Transverse colon (tissue), 4 donors: Measurements from ENCODE around the gene CDIPT. TPM values are rescaled to one million over a fixed set of nuclear protein-coding genes. Genes with fewer than 3 reads are reported as not detected.
"Not testable (repeated sequence)": the region's sequence is repeated elsewhere in the genome, so short reads cannot be mapped to it uniquely, and the experiment has no call there.

ENCODE experiments used
- DNase-seq: peaks from one replicate; pipeline ENCODE4 v3.0.0-alpha.2; 2019
- H3K27ac ChIP-seq, 4 donors: fragments of 200-600 bp; sonication (generic); 2 replicates each; pipeline ENCODE4 v1.5.1; 2016 to 2018; ENCODE audit warnings: inconsistent platforms in 4 of 4
- H3K27me3 ChIP-seq: fragments of 200-600 bp; sonication (generic); 2 replicates; pipeline ENCODE4 v1.5.1; 2017; ENCODE audit warnings: inconsistent platforms
- H3K36me3 ChIP-seq, 4 donors: fragments of 200-600 bp; sonication (generic); 2 replicates each; pipeline ENCODE4 v1.5.1; 2017 to 2019; ENCODE audit warnings: inconsistent platforms in 4 of 4
- H3K4me1 ChIP-seq, 4 donors: fragments of 200-600 bp; sonication (generic); 2 replicates each; pipeline ENCODE4 v1.5.1; 2017 to 2020; ENCODE audit warnings: inconsistent platforms in 4 of 4
- H3K4me3 ChIP-seq, 4 donors: fragments of 200-600 bp; sonication (generic); 1 replicate in 1 of 4; 2 replicates in 3 of 4; pipeline versions ENCODE4 v1.5.1 to v1.6.1; 2017 to 2019; ENCODE audit warnings: inconsistent platforms in 4 of 4
- H3K9me3 ChIP-seq, 2 donors: fragments of 200-600 bp; sonication (generic); 2 replicates each; pipeline ENCODE4 v1.5.1; 2017 to 2019; ENCODE audit warnings: inconsistent platforms in 2 of 2
- EP300 ChIP-seq: sonication (generic); formaldehyde crosslinking; IDR thresholded peaks from one replicate; pipeline ENCODE4 v1.6.1; 2017; ENCODE audit warnings: antibody characterized with exemption, low read depth
- POLR2A ChIP-seq: fragments of 450-650 bp; IDR thresholded peaks from one replicate; pipeline ENCODE4 v1.6.1; 2016; ENCODE audit warnings: antibody characterized with exemption, mild to moderate bottlenecking, moderate library complexity
- POLR2AphosphoS5 ChIP-seq, 3 donors: sonication (generic); formaldehyde crosslinking; IDR thresholded peaks; one replicate each; pipeline ENCODE4 v1.6.1; 2016; ENCODE audit warnings: antibody characterized with exemption in 3 of 3
- WGBS, 2 donors: methylation state at CpG; one replicate each; pipeline ENCODE4 v1.1.5; 2018; ENCODE audit warnings: low coverage in 1 of 2; 5-methylcytosine and 5-hydroxymethylcytosine counted together
- in situ Hi-C, 4 donors: fragments of 200-750 bp; cut with MboI; loops; one replicate each; pipeline versions ENCODE4 v1.15.0 to v1.15.1; 2017; ENCODE audit warnings: low sequenced_read_pairs in 3 of 4, low pct_ligation_motif_present in 1 of 4, low pct_unique_long_range_greater_than_20kb in 1 of 4
- intact Hi-C: fragments of 100-400 bp; cut with DNase I; formaldehyde crosslinking; loops from one replicate; pipeline ENCODE4 v1.15.1; 2023; ENCODE audit warnings: low total_unique reads
- total RNA-seq, 4 donors: library from RNA; depleted of rRNA; stranded (reverse); fragments of >200 nt; gene quantifications; one replicate each; pipeline ENCODE4 v1.1.0, GENCODE V29; 2016
- TF ChIP-seq, protein P1 (sequence below), 5 experiments: fragments of 200-600 bp in 3 of 5; fragments of 450-650 bp in 2 of 5; sonication (generic) in 3 of 5; IDR thresholded peaks; 1 replicate in 2 of 5; 2 replicates in 3 of 5; pipeline ENCODE4 v1.5.1; 2016 to 2017; ENCODE audit warnings: antibody characterized with exemption in 5 of 5, inconsistent platforms in 3 of 5, mild to moderate bottlenecking in 2 of 5, moderate library complexity in 1 of 5

CDIPT gene
- total RNA-seq, 4 donors from 2014 or later, result 58.5 to 139 (median 94.5) TPM

DNA sequence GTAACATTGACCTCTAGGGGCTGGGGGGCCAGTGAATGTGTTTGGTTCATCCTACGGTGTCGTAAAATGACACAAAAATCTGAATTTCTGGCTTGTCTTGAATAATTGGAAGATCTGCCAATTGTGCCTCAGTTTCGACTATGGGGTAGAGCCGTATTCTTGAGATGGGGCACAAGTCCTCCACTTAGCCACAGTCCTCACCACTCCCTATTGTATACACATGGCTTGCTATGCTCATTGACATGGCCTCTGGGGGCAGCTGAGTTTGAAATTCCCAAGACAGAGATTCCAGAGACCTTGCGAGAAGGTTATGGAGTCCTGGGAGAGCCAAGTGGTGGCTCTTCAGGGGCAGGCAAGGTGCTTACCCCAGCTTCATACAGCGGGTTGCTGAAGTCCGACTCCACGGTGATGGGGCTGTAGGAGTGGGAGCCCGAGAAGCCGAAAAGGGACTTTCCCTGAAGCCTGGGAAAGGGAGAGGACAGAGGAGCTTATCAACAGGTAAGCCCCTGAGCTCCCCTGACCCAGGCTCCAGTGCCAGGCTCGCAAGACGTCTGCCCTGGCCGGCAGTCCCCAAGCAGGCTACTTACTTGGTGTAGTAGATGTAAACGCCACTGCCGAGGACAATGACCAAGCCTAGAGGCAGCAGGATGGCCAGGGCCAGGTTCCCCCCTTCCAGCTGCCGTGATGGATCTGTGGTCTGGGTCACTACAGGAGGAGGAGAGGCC is 9.0 kb upstream of the CDIPT start:
- in situ Hi-C loops, result loop anchor here in 2 of 4 donors (25.0 kb wide), 1 partner anchor 140 kb away; the partner anchor contains the start of genes C16orf92 (in 2 of the 2) and DOC2A (in 2 of the 2)
- H3K27ac ChIP-seq, result no peak overlapping the region
- WGBS, 2 donors, result 92 to 100% methylated on average over 4 to 16 of the region's 16 CpGs

DNA sequence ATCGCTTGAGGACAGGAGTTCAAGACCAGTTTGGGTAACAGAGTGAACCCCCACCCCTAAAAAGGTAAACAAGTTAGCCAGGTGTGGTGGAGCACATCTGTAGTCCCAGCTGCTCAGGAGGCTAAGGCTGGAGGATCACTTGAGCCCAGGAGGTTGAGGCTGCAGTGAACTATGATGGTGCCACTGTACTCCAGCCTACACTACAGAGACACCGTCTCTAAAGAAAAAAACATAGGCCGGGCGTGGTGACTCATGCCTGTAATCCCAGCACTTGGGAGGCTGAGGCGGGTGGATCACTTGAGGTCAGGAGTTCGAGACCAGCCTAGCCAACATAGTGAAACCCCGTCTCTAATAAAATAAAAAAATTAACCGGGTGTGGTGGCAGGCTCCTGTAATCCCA is 6.0 kb upstream of the CDIPT start:
- H3K4me1 ChIP-seq, intact Hi-C loops, H3K36me3 ChIP-seq, H3K4me3 ChIP-seq, DNase-seq, H3K27me3 ChIP-seq, H3K27ac ChIP-seq, H3K9me3 ChIP-seq: not testable (repeated sequence)
- in situ Hi-C loops, result loop anchor here in 2 of 4 donors (25.0 kb wide), 1 partner anchor 143 kb away; the partner anchor contains the start of genes C16orf92 (in 2 of the 2) and DOC2A (in 2 of the 2)
- 69 to 81% methylated on average over 4 to 8 of the region's 8 CpGs for WGBS, 2 donors

More for the DNA sequence above, 9.0 kb upstream of the CDIPT start:
- H3K36me3 ChIP-seq, result no peaks in the 10 kb centered on the region
- H3K4me3 ChIP-seq, result no peak overlapping the region
- H3K4me1 ChIP-seq, result peaks cover 0 to 9% (median 4%) of the 10 kb centered on the region in 4 donors
- no peaks in the 10 kb centered on the region for H3K9me3 ChIP-seq
- no peak for DNase-seq
- H3K27me3 ChIP-seq, result peaks cover 14% of the 10 kb centered on the region
- intact Hi-C loops, result no loop called here
- TF ChIP-seq, protein P1, sequence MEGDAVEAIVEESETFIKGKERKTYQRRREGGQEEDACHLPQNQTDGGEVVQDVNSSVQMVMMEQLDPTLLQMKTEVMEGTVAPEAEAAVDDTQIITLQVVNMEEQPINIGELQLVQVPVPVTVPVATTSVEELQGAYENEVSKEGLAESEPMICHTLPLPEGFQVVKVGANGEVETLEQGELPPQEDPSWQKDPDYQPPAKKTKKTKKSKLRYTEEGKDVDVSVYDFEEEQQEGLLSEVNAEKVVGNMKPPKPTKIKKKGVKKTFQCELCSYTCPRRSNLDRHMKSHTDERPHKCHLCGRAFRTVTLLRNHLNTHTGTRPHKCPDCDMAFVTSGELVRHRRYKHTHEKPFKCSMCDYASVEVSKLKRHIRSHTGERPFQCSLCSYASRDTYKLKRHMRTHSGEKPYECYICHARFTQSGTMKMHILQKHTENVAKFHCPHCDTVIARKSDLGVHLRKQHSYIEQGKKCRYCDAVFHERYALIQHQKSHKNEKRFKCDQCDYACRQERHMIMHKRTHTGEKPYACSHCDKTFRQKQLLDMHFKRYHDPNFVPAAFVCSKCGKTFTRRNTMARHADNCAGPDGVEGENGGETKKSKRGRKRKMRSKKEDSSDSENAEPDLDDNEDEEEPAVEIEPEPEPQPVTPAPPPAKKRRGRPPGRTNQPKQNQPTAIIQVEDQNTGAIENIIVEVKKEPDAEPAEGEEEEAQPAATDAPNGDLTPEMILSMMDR (IDR thresholded peaks at IDR 0.05), result no peak
- TF ChIP-seq POLR2A (no peak), EP300 (no peak), POLR2AphosphoS5 (IDR thresholded peaks at IDR 0.05) (no peak)

DNA sequence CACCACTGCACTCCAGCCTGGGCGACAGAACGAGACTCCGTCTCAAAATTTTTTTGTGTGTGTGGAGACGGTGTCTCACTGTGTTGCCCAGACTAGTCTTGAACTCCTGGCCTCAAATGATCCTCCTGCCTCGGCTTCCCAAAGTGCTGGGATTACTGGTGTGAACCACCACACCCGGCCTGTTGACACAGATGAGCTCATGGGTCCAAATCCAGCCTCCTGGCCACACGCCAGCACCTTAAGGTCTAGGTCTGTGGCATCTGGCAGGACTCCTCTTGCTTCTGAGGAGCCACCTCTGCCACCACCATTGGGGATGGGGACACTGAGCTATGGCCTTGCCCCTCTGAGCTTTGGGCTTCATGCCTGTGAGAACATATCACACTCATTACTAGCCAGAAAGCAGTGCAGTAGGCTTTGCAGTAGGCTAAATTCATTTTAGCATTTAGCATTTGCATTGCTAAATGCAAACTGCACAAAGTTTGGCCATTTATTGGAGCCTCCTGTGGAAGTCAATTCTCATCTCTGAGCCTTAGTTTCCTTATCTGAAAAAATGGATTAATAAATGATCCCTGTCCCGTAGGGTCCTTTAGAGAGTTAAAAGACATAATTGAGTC is 5.5 kb upstream of the CDIPT start:
- Histone ChIP-seq H3K27ac (no peak overlapping the region), H3K36me3 (no peaks in the 10 kb centered on the region), H3K4me3 (no peak overlapping the region), H3K27me3 (no peaks in the 10 kb centered on the region), H3K9me3 (no peaks in the 10 kb centered on the region), H3K4me1 (peaks cover 0 to 4% (median 2%) of the 10 kb centered on the region in 4 donors)
- 73% methylated on average over 8 of the region's 8 CpGs; no CpG with 5 or more reads in 1 of the 2 donors for whole genome bisulfite sequencing, 2 donors
- in situ Hi-C loops, result loop anchor here in 2 of 4 donors (25.0 kb wide), 1 partner anchor 144 kb away; the partner anchor contains the start of genes C16orf92 (in 2 of the 2) and DOC2A (in 2 of the 2)
- no peak for TF ChIP-seq POLR2A
- TF ChIP-seq, protein P1 (IDR thresholded peaks at IDR 0.05), result no peak
- no peak for TF ChIP-seq EP300
- TF ChIP-seq POLR2AphosphoS5 (IDR thresholded peaks at IDR 0.05), result no peak
- intact Hi-C loops, result no loop called here
- DNase-seq, result no peak

DNA sequence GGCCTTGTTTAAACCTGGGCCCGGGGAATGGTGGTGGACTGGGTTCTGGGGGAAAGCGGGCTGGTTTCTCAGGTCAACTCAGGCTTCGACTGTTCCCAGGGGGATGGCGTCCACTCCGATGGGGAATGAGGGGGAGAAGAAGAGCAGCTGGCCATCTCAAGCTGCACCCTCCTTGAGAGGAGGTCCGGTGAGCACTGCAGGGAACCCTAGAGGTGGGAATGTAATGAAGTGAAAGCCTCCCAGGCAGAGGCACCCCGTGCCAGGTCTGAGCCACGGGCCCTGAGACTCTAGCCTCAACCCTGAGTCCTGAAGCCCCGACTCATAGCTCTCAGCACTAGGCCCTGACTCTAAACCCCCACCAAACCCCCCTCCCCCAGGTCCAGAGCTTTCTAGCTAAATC is 1.2 kb upstream of the CDIPT start:
- Histone ChIP-seq H3K27ac (no peak overlapping the region), H3K9me3 (no peaks in the 10 kb centered on the region), H3K4me3 (no peak overlapping the region), H3K36me3 (peaks cover 0 to 15% (median 6%) of the 10 kb centered on the region in 4 donors), H3K27me3 (no peaks in the 10 kb centered on the region), H3K4me1 (peaks cover 10 to 24% (median 18%) of the 10 kb centered on the region in 4 donors)
- WGBS, 2 donors, result 79 to 100% methylated on average over 1 to 9 of the region's 9 CpGs
- in situ Hi-C loops, result loop anchor here in 2 of 4 donors (25.0 kb wide), 1 partner anchor 148 kb away; the partner anchor contains the start of genes C16orf92 (in 2 of the 2) and DOC2A (in 2 of the 2)
- no peak for DNase-seq
- TF ChIP-seq POLR2AphosphoS5 (IDR thresholded peaks at IDR 0.05) (no peak), POLR2A (no peak), EP300 (no peak)
- TF ChIP-seq, protein P1 (IDR thresholded peaks at IDR 0.05), result no peak
- intact Hi-C loops, result no loop called here
